Islet precursor cell (in vitro differentiated cells): ENCODE data around the gene CDC34.
A peak's percentile ranks its signal among the peaks of the same experiment; 100 is the strongest.

Source experiments
- DNase-seq: peaks from one replicate; pipeline ENCODE4 v3.0.0-alpha.2; 2018

The CDC34 gene

GRCh38 chr19:531753-532560 is at the start of gene CDC34:
Gene CDC34 (plus strand): TSS chr19:531760. CDS start chr19:531932, 172 bp downstream.
- no peak for DNase-seq

- DNase-seq: peak; percentile 68
Measured at GRCh38 chr19:482186-483041, 49.1 kb upstream of the CDC34 start.

- DNase-seq: peak; percentile 47
Measured at GRCh38 chr19:483332-484072, 48.1 kb upstream of the CDC34 start.

- peak; percentile 50 for DNase-seq
Measured at GRCh38 chr19:484494-484893, 47.1 kb upstream of the CDC34 start.

- no peak for DNase-seq
Measured at GRCh38 chr19:485077-485476, 46.5 kb upstream of the CDC34 start.

GRCh38 chr19:485583-486236 is 45.9 kb upstream of the CDC34 start:
- DNase-seq: peak; percentile 95

- DNase-seq: peak; percentile 96
Measured at GRCh38 chr19:488505-489417, 42.8 kb upstream of the CDC34 start.

- DNase-seq: peak; percentile 76
Measured at GRCh38 chr19:489418-490196, 42.0 kb upstream of the CDC34 start.

- peak; percentile 52 for DNase-seq
Measured at GRCh38 chr19:491146-491741, 40.3 kb upstream of the CDC34 start.

- peak; percentile 55 for DNase-seq
Measured at GRCh38 chr19:492091-492531, 39.4 kb upstream of the CDC34 start.

GRCh38 chr19:493391-494170 is 38.0 kb upstream of the CDC34 start:
- DNase-seq: peak; percentile 48

GRCh38 chr19:494171-495080 is 37.1 kb upstream of the CDC34 start:
- DNase-seq: peak; percentile 53

GRCh38 chr19:495081-495401 is 36.5 kb upstream of the CDC34 start:
- DNase-seq: no peak

GRCh38 chr19:495402-496111 is 36.0 kb upstream of the CDC34 start:
- DNase-seq: peak; percentile 82

- peak; percentile 42 for DNase-seq
Measured at GRCh38 chr19:496112-496665, 35.4 kb upstream of the CDC34 start, which contains the start of gene MADCAM1. Gene MADCAM1 (plus strand): TSS chr19:496486. CDS start chr19:496500, 14 bp downstream.

GRCh38 chr19:496986-497385 is 34.6 kb upstream of the CDC34 start:
- no peak for DNase-seq

GRCh38 chr19:497491-497868 is 34.1 kb upstream of the CDC34 start:
- no peak for DNase-seq
